ENCODE results near the gene NISCH.

The NISCH gene

DNA sequence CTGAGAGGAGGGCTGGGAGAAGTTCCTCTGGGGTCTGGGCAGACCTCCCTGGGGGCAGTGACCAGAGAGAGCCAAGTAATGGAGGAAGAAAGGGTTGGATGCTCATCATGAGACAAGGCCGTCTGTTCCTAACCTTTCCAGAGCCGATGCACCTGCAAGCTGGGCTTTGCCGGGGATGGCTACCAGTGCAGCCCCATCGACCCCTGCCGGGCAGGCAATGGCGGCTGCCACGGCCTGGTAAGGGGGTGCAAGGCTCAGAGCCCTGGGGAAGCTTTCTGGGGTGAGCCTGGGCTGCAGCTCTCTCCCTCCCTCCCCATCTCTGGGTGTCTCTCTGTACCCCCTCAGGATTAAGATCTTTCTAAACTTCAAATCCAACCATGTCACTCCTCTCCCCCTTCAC, 56.1 kb downstream of the NISCH start:
- Histone ChIP-seq H3K79me2 (ENCODE audit: low read length) (no peaks in the 10 kb centered on the region), H3K27ac (ENCODE audit: low read length) (no peak overlapping the region), H3K4me3 (ENCODE audit: low read length) (no peak overlapping the region), H2AFZ (ENCODE audit: low read depth, low read length) (no peak overlapping the region), H3K4me1 (ENCODE audit: low read length) (no peaks in the 10 kb centered on the region), H3K36me3 (replicated peaks; ENCODE audit: low read depth, low read length) (no peaks in the 10 kb centered on the region), H3K9ac (ENCODE audit: low read length) (no peak overlapping the region), H3K9me3 (ENCODE audit: insufficient read depth, low read length) (no peaks in the 10 kb centered on the region), H3K27me3 (ENCODE audit: low read depth, low read length) (peaks cover 8% of the 10 kb centered on the region; the same call in 1 of the 2 replicates), H3K4me2 (ENCODE audit: low read length) (no peak overlapping the region), H4K20me1 (ENCODE audit: insufficient read depth, low read length) (no peaks in the 10 kb centered on the region)
- TF ChIP-seq, protein P1, sequence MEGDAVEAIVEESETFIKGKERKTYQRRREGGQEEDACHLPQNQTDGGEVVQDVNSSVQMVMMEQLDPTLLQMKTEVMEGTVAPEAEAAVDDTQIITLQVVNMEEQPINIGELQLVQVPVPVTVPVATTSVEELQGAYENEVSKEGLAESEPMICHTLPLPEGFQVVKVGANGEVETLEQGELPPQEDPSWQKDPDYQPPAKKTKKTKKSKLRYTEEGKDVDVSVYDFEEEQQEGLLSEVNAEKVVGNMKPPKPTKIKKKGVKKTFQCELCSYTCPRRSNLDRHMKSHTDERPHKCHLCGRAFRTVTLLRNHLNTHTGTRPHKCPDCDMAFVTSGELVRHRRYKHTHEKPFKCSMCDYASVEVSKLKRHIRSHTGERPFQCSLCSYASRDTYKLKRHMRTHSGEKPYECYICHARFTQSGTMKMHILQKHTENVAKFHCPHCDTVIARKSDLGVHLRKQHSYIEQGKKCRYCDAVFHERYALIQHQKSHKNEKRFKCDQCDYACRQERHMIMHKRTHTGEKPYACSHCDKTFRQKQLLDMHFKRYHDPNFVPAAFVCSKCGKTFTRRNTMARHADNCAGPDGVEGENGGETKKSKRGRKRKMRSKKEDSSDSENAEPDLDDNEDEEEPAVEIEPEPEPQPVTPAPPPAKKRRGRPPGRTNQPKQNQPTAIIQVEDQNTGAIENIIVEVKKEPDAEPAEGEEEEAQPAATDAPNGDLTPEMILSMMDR (IDR thresholded peaks at IDR 0.05; ENCODE audit: low read depth, low read length), result no peak
- TF ChIP-seq EZH2phosphoT487 (IDR thresholded peaks at IDR 0.05; ENCODE audit: low read depth), result no peak

DNA sequence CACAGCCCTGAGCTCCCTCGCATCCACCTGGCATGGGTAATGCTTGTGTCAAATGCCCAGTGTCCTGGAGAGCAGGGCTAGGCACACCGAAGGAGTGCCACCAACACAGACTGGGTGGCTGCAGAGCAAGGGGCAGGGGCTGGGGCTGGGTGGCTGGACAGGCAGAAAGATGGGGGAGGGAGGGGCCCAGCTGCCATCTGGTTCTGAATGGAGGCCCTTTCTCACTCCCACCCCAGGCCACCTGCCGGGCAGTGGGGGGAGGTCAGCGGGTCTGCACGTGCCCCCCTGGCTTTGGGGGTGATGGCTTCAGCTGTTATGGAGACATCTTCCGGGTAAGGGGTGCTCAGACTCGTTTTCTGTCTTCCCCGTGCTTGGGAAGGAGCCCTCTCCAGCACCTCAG, 56.7 kb downstream of the NISCH start:
- H3K4me3 ChIP-seq (ENCODE audit: low read length), result no peak overlapping the region
- no peak overlapping the region for H3K9ac ChIP-seq (ENCODE audit: low read length)
- TF ChIP-seq, protein P1 (IDR thresholded peaks at IDR 0.05; ENCODE audit: low read depth, low read length), result no peak
- TF ChIP-seq EZH2phosphoT487 (IDR thresholded peaks at IDR 0.05; ENCODE audit: low read depth), result no peak
- no peaks in the 10 kb centered on the region for H3K4me1 ChIP-seq (ENCODE audit: low read length)
- H3K9me3 ChIP-seq (ENCODE audit: insufficient read depth, low read length), result no peaks in the 10 kb centered on the region
- H3K27ac ChIP-seq (ENCODE audit: low read length), result no peak overlapping the region
- H4K20me1 ChIP-seq (ENCODE audit: insufficient read depth, low read length), result no peaks in the 10 kb centered on the region
- no peaks in the 10 kb centered on the region for H3K79me2 ChIP-seq (ENCODE audit: low read length)
- peaks cover 8% of the 10 kb centered on the region; the same call in 1 of the 2 replicates for H3K27me3 ChIP-seq (ENCODE audit: low read depth, low read length)
- no peak overlapping the region for H3K4me2 ChIP-seq (ENCODE audit: low read length)
- H3K36me3 ChIP-seq (replicated peaks; ENCODE audit: low read depth, low read length), result no peaks in the 10 kb centered on the region
- no peak overlapping the region for H2AFZ ChIP-seq (ENCODE audit: low read depth, low read length)

DNA sequence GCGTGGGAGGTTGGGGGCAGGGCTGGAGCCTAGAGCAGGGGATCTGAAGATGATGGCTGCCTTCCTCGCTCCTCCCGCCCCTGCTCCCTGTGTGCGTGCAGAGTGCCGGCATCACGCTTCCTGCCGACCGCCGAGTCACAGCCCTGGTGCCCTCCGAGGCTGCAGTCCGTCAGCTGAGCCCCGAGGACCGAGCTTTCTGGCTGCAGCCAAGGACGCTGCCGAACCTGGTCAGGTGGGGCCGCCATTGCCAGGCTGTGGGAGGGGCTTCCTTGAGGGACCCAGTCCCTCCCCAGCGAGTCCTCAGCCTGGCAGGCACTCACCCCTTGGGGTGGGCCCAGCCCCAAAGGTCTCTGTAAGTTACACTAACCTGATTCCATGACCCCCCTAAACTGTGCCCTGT, 57.3 kb downstream of the NISCH start:
- no peak overlapping the region for H3K4me3 ChIP-seq (ENCODE audit: low read length)
- no peaks in the 10 kb centered on the region for H3K9me3 ChIP-seq (ENCODE audit: insufficient read depth, low read length)
- H3K4me2 ChIP-seq (ENCODE audit: low read length), result no peak overlapping the region
- H3K9ac ChIP-seq (ENCODE audit: low read length), result no peak overlapping the region
- no peaks in the 10 kb centered on the region for H3K36me3 ChIP-seq (replicated peaks; ENCODE audit: low read depth, low read length)
- H2AFZ ChIP-seq (ENCODE audit: low read depth, low read length), result no peak overlapping the region
- H3K27me3 ChIP-seq (ENCODE audit: low read depth, low read length), result peaks cover 8% of the 10 kb centered on the region; the same call in 1 of the 2 replicates
- no peaks in the 10 kb centered on the region for H3K4me1 ChIP-seq (ENCODE audit: low read length)
- H3K27ac ChIP-seq (ENCODE audit: low read length), result no peak overlapping the region
- no peaks in the 10 kb centered on the region for H3K79me2 ChIP-seq (ENCODE audit: low read length)
- no peaks in the 10 kb centered on the region for H4K20me1 ChIP-seq (ENCODE audit: insufficient read depth, low read length)
- TF ChIP-seq, protein P1 (IDR thresholded peaks at IDR 0.05; ENCODE audit: low read depth, low read length), result no peak
- TF ChIP-seq EZH2phosphoT487 (IDR thresholded peaks at IDR 0.05; ENCODE audit: low read depth), result no peak

DNA sequence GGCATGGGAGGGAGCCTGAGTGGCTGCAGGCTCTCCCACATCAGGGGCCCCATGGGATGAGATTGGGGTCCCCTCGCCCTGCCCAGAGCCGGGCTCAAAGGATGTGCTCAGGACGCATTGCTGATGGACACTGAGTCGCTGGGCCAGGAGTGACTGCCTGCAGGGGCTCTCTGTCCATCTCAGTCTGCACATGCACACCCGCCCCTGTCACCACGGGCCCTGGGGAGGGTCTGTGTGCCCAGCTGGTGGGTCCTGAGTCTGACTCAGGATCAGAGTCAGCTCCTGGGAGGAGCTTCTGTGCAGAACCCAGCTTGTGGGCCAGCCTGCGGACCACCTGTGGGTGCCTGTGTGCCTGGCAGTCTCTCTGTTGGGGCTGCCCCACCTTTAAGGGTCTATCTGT, 57.9 kb downstream of the NISCH start:
- no peaks in the 10 kb centered on the region for H3K9me3 ChIP-seq (ENCODE audit: insufficient read depth, low read length)
- H3K27ac ChIP-seq (ENCODE audit: low read length), result no peak overlapping the region
- H3K27me3 ChIP-seq (ENCODE audit: low read depth, low read length), result peaks cover 8% of the 10 kb centered on the region; the same call in 1 of the 2 replicates
- no peak overlapping the region for H2AFZ ChIP-seq (ENCODE audit: low read depth, low read length)
- H3K9ac ChIP-seq (ENCODE audit: low read length), result no peak overlapping the region
- H3K4me1 ChIP-seq (ENCODE audit: low read length), result no peaks in the 10 kb centered on the region
- no peak overlapping the region for H3K4me3 ChIP-seq (ENCODE audit: low read length)
- H3K36me3 ChIP-seq (replicated peaks; ENCODE audit: low read depth, low read length), result no peaks in the 10 kb centered on the region
- TF ChIP-seq, protein P1 (IDR thresholded peaks at IDR 0.05; ENCODE audit: low read depth, low read length), result no peak
- no peak for TF ChIP-seq EZH2phosphoT487 (IDR thresholded peaks at IDR 0.05; ENCODE audit: low read depth)
- H3K4me2 ChIP-seq (ENCODE audit: low read length), result no peak overlapping the region
- H4K20me1 ChIP-seq (ENCODE audit: insufficient read depth, low read length), result no peaks in the 10 kb centered on the region
- no peaks in the 10 kb centered on the region for H3K79me2 ChIP-seq (ENCODE audit: low read length)

Data from OCI-LY3 (cell line).